Parathyroid adenoma (tissue), 2 donors: ENCODE measurements around the gene CDHR2.

Experiments used
- H2AFZ ChIP-seq: fragments of 300-600 bp; sonication (generic); one replicate; pipeline ENCODE4 v1.7.0; 2017; ENCODE audit warnings: antibody characterized with exemption, mild to moderate bottlenecking
- H3K27ac ChIP-seq: fragments of 300-600 bp; sonication (generic); one replicate; pipeline ENCODE4 v1.7.0; 2017
- H3K27me3 ChIP-seq: fragments of 300-600 bp; sonication (generic); one replicate; pipeline ENCODE4 v1.7.0; 2017; ENCODE audit warnings: low read length; ENCODE audit not compliant: control insufficient read depth, insufficient read depth
- H3K36me3 ChIP-seq: fragments of 300-600 bp; sonication (generic); one replicate; pipeline ENCODE4 v1.7.0; 2017; ENCODE audit warnings: low read length; ENCODE audit not compliant: control insufficient read depth, insufficient read depth
- H3K4me1 ChIP-seq: fragments of 300-600 bp; sonication (generic); one replicate; pipeline ENCODE4 v1.7.0; 2017; ENCODE audit warnings: control low read depth
- H3K4me2 ChIP-seq: fragments of 300-600 bp; sonication (generic); one replicate; pipeline ENCODE4 v1.7.0; 2017; ENCODE audit warnings: low read length
- H3K4me3 ChIP-seq: fragments of 300-600 bp; sonication (generic); one replicate; pipeline ENCODE4 v1.7.0; 2017; ENCODE audit warnings: low read depth, low read length
- H3K79me2 ChIP-seq: fragments of 300-600 bp; sonication (generic); one replicate; pipeline ENCODE4 v1.7.0; 2017; ENCODE audit warnings: control low read depth
- H3K9ac ChIP-seq: fragments of 300-600 bp; sonication (generic); one replicate; pipeline ENCODE4 v1.7.0; 2017; ENCODE audit warnings: mild to moderate bottlenecking
- H3K9me3 ChIP-seq: fragments of 300-600 bp; sonication (generic); one replicate; pipeline ENCODE4 v1.7.0; 2017; ENCODE audit warnings: low read length; ENCODE audit not compliant: control insufficient read depth
- TF ChIP-seq, protein P1 (sequence below): fragments of 300-600 bp; sonication (generic); IDR thresholded peaks from one replicate; pipeline ENCODE4 v1.7.0; 2017; ENCODE audit warnings: antibody characterized with exemption, mild to moderate bottlenecking
- donor health status: primary hyperparathyroidism.

Gene CDHR2

DNA sequence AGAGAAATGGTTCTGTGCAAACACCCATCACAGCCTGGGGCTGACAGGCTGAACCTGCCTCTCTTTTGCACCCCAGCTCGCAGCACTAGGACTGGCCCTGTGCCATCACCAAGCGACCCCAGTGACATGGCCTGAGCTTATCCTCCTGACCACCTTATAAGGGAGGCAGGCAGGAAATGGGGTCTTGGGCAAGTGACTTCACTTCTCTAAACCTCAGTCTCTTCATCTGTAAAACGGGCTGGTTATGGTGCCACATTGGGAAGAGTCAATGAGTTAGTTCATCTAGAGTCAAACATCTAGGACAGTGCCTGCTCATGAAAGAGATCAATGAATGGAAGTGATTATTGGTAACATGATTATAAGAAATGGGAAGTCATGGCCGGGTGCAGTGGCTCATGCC, 75.0 kb downstream of the CDHR2 start:
- Histone ChIP-seq H3K4me3 (no peak overlapping the region), H3K27me3 (no peaks in the 10 kb centered on the region), H3K36me3 (no peaks in the 10 kb centered on the region), H3K9me3 (no peaks in the 10 kb centered on the region), H3K79me2 (no peaks in the 10 kb centered on the region), H2AFZ (no peak overlapping the region), H3K4me1 (peaks cover 12% of the 10 kb centered on the region), H3K9ac (no peak overlapping the region), H3K4me2 (no peak overlapping the region), H3K27ac (no peak overlapping the region)
- TF ChIP-seq, protein P1, sequence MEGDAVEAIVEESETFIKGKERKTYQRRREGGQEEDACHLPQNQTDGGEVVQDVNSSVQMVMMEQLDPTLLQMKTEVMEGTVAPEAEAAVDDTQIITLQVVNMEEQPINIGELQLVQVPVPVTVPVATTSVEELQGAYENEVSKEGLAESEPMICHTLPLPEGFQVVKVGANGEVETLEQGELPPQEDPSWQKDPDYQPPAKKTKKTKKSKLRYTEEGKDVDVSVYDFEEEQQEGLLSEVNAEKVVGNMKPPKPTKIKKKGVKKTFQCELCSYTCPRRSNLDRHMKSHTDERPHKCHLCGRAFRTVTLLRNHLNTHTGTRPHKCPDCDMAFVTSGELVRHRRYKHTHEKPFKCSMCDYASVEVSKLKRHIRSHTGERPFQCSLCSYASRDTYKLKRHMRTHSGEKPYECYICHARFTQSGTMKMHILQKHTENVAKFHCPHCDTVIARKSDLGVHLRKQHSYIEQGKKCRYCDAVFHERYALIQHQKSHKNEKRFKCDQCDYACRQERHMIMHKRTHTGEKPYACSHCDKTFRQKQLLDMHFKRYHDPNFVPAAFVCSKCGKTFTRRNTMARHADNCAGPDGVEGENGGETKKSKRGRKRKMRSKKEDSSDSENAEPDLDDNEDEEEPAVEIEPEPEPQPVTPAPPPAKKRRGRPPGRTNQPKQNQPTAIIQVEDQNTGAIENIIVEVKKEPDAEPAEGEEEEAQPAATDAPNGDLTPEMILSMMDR, result no peak

GRCh38 chr5:176624938-176625337, 75.8 kb downstream of the CDHR2 start:
- H3K79me2 ChIP-seq, result no peaks in the 10 kb centered on the region
- no peak overlapping the region for H3K4me3 ChIP-seq
- no peaks in the 10 kb centered on the region for H3K36me3 ChIP-seq
- no peak overlapping the region for H3K9ac ChIP-seq
- H3K9me3 ChIP-seq, result no peaks in the 10 kb centered on the region
- no peak overlapping the region for H3K4me2 ChIP-seq
- H3K27ac ChIP-seq, result no peak overlapping the region
- peaks cover 9% of the 10 kb centered on the region for H3K4me1 ChIP-seq
- TF ChIP-seq, protein P1, result no peak
- no peak overlapping the region for H2AFZ ChIP-seq
- peaks cover 4% of the 10 kb centered on the region for H3K27me3 ChIP-seq

- no peak overlapping the region for H3K4me3 ChIP-seq
- H3K4me1 ChIP-seq, result peaks cover 6% of the 10 kb centered on the region
- no peaks in the 10 kb centered on the region for H3K79me2 ChIP-seq
- no peak overlapping the region for H2AFZ ChIP-seq
- H3K27ac ChIP-seq, result no peak overlapping the region
- H3K27me3 ChIP-seq, result peaks cover 5% of the 10 kb centered on the region
- no peaks in the 10 kb centered on the region for H3K36me3 ChIP-seq
- H3K9ac ChIP-seq, result no peak overlapping the region
- H3K4me2 ChIP-seq, result no peak overlapping the region
- TF ChIP-seq, protein P1, result no peak
- H3K9me3 ChIP-seq, result no peaks in the 10 kb centered on the region
Measured at GRCh38 chr5:176625512-176625911, 76.4 kb downstream of the CDHR2 start.

DNA sequence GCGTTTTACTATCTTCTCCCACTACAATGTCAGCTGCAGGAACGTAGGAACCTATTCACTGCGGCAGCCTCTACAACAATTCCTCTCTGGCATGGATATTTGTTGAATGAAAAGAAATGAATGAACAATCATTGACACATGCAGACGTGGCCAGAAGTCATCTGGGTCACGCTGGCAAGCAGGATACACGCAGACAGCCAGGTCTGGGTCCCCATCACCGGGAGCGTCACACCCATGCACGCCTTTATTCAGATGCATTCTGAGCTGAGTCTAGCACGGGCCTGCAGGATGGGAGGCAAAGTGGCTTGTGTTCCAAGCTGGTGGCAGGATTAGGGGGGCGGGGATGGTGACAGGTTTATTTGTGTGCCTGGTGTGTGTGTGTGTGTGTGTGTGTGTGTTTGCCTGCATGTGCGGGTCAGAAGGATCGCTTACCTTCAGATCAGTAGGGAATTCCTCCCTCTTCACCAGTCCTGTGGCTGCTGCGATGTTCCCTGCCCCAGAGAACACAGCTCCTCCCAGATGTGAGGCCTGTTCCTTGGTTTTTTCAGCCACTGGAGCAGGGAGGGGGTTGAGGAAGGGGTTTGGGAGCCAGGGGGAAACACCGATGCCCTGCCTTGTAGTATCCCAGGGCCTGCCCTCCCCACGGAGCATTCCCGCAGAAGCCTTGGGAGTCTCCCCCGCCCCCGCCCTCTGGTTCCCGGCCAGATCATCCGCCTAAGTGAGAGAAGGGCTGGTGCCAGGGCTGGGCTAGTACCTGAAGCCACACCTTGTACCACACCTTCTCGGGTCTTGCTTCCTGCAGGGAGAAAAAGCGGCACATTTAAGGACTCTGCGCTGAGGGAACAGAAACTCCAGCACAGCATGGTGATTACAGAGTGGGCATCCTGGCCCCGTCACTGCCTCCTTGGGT, 77.1 kb downstream of the CDHR2 start:
- no peak overlapping the region for H3K9ac ChIP-seq
- no peak overlapping the region for H3K4me3 ChIP-seq
- TF ChIP-seq, protein P1, result no peak
- H3K36me3 ChIP-seq, result no peaks in the 10 kb centered on the region
- no peak overlapping the region for H3K4me2 ChIP-seq
- peaks cover 5% of the 10 kb centered on the region for H3K27me3 ChIP-seq
- no peaks in the 10 kb centered on the region for H3K79me2 ChIP-seq
- peaks cover 9% of the 10 kb centered on the region for H3K4me1 ChIP-seq
- no peak overlapping the region for H3K27ac ChIP-seq
- H2AFZ ChIP-seq, result peak overlapping the region; percentile 42
- no peaks in the 10 kb centered on the region for H3K9me3 ChIP-seq

DNA sequence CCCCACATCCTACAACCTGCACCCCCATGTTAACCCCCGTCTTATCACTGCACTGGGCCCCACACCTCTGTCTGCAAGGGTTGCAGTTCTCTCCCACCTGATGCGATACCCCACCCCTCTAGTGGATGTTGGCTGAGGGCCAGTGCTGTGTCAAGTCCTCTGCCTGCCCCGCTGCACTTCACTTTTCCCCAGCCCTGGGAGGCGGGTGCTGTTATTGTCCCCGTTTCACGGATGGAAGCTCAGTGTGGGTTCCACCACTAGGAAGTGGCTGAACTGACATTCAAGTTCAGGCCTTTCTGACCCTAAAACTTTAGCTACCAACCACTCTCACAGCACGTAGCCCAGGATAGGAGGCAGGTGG, 77.7 kb downstream of the CDHR2 start:
- Histone ChIP-seq H3K79me2 (no peaks in the 10 kb centered on the region), H3K4me1 (peaks cover 9% of the 10 kb centered on the region), H2AFZ (no peak overlapping the region), H3K27me3 (peaks cover 5% of the 10 kb centered on the region), H3K4me2 (no peak overlapping the region), H3K36me3 (no peaks in the 10 kb centered on the region), H3K4me3 (no peak overlapping the region), H3K9me3 (no peaks in the 10 kb centered on the region), H3K9ac (no peak overlapping the region), H3K27ac (no peak overlapping the region)
- TF ChIP-seq, protein P1, result no peak
